Caco-2 (cell line): ENCODE results near the gene ATG12. TPM values are rescaled to one million over a fixed set of nuclear protein-coding genes. Genes with fewer than 3 reads are reported as not detected.

Experiments
- BruUV-seq: library from RNA; stranded (reverse); fragments of 400-500 nt; replicated peaks from 2 replicates; lab custom pipeline; 2021; lab: Mats Ljungman, UMichigan
- CTCF ChIA-PET: fragments of 300-600 bp; sonication (Branson Sonifier 250); formaldehyde crosslinking; loops from one replicate; lab custom pipeline; 2022; ENCODE audit warnings: antibody characterized with exemption; lab: Charles Lee
- POLR2A ChIA-PET: fragments of 300-600 bp; sonication (Branson Sonifier 250); formaldehyde crosslinking; loops from one replicate; lab custom pipeline; 2022; ENCODE audit warnings: antibody characterized with exemption; lab: Charles Lee
- DNase-seq, 2 experiments: peaks; one replicate each; pipeline versions ENCODE4 v3.0.0 to v3.0.0-alpha.2; 2020 to 2022
- H3K27me3 ChIP-seq: replicated peaks from 2 replicates; pipeline ENCODE4 v1.6.0; 2011; ENCODE audit warnings: low read length; ENCODE audit not compliant: control insufficient read depth, insufficient read depth
- H3K36me3 ChIP-seq: 2 replicates; pipeline ENCODE4 v1.5.1; 2011; ENCODE audit warnings: low read length; ENCODE audit not compliant: control insufficient read depth, insufficient read depth
- H3K4me1 ChIP-seq: fragments of 250-450 bp; sonication (Bioruptor Pico); 2 replicates; pipeline ENCODE4 v1.5.1; 2020; ENCODE audit warnings: mild to moderate bottlenecking
- H3K4me3 ChIP-seq: 2 replicates; pipeline ENCODE4 v1.5.1; 2011; ENCODE audit warnings: low read depth, mild to moderate bottlenecking, control low read depth, low read length
- H3K9me3 ChIP-seq: fragments of 250-450 bp; sonication (Bioruptor Pico); 2 replicates; pipeline ENCODE4 v1.5.1; 2020; ENCODE audit warnings: mild to moderate bottlenecking, moderate library complexity
- H3K27ac Mint-ChIP-seq: one replicate; pipeline ENCODE4 v1.8.0; 2022; ENCODE audit warnings: mixed read lengths; ENCODE audit not compliant: unreplicated experiment
- H3K27me3 Mint-ChIP-seq: one replicate; pipeline ENCODE4 v1.8.0; 2022; ENCODE audit warnings: mixed read lengths; ENCODE audit not compliant: insufficient read depth, unreplicated experiment
- H3K36me3 Mint-ChIP-seq: one replicate; pipeline ENCODE4 v1.8.0; 2022; ENCODE audit warnings: mild to moderate bottlenecking, mixed read lengths; ENCODE audit not compliant: insufficient read depth, unreplicated experiment
- H3K4me1 Mint-ChIP-seq: one replicate; pipeline ENCODE4 v1.8.0; 2022; ENCODE audit warnings: low read depth, mixed read lengths; ENCODE audit not compliant: unreplicated experiment
- H3K4me3 Mint-ChIP-seq: one replicate; pipeline ENCODE4 v1.8.0; 2022; ENCODE audit warnings: mild to moderate bottlenecking, moderate library complexity, mixed read lengths; ENCODE audit not compliant: unreplicated experiment
- H3K9me3 Mint-ChIP-seq: one replicate; pipeline ENCODE4 v1.8.0; 2022; ENCODE audit warnings: mixed read lengths; ENCODE audit not compliant: unreplicated experiment
- intact Hi-C: fragments of 100-400 bp; cut with micrococcal nuclease; formaldehyde crosslinking; loops from one replicate; pipeline ENCODE4 v1.10.0; 2022; ENCODE audit not compliant: unreplicated experiment
- total RNA-seq: library from RNA; stranded (reverse); gene quantifications from 2 replicates; pipeline ENCODE4 v1.2.3, GENCODE V29; 2022
- TF ChIP-seq, protein P1 (sequence below), 2 experiments: fragments of 200-600 bp in 1 of 2; IDR thresholded peaks; 1 replicate in 1 of 2; 2 replicates in 1 of 2; pipeline versions ENCODE4 v1.5.1 to v1.8.0; 2011 to 2022; ENCODE audit warnings: antibody characterized with exemption in 1 of 2, control low read depth in 1 of 2, inconsistent platforms in 1 of 2, low read depth in 1 of 2, low read length in 1 of 2, mild to moderate bottlenecking in 1 of 2, moderate library complexity in 1 of 2; ENCODE audit not compliant: insufficient read depth in 1 of 2, severe bottlenecking in 1 of 2, unreplicated experiment in 1 of 2

ATG12 gene
- total RNA-seq, 1 experiment from 2014 or later = 46.8 TPM

DNA sequence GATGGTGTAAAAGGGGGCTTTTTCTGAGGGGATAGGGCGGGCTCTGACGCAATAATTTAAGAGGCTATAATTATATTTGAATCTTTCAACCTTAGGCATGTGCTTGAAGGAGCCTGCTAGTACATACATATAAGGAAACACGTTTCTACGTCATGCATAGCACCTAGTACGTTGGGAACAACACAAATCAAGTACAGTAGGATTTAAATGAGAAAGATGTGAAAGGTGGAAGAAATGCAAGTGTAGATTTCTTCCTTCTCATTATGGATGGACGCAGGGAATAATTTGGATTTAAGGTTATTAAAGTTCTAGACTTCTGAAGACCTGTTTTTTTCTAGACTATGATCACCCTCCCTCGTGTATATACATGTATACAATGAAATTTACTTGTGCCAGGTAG, 24.0 kb downstream of the ATG12 start:
- no peaks in the 10 kb centered on the region for H3K27me3 ChIP-seq

GRCh38 chr5:115816226-115817081, 24.9 kb downstream of the ATG12 start, which contains the start of gene CDO1:
Gene CDO1 (minus strand): TSS chr5:115816659. CDS start chr5:115816397, 262 bp downstream.
- POLR2A ChIA-PET = no interaction called here
- intact Hi-C loops = no loop called here
- no peaks in the 10 kb centered on the region for H3K27me3 ChIP-seq

More for the DNA sequence above, 24.0 kb downstream of the ATG12 start:
- BruUV-seq = no TSS peak
- Histone ChIP-seq H3K4me1 (no peaks in the 10 kb centered on the region), H3K4me3 (no peak overlapping the region), H3K36me3 (no peaks in the 10 kb centered on the region), H3K9me3 (no peaks in the 10 kb centered on the region)
- no peaks in the 10 kb centered on the region for H3K27me3 Mint-ChIP-seq
- H3K9me3 Mint-ChIP-seq = no peaks in the 10 kb centered on the region
- TF ChIP-seq, protein P1, sequence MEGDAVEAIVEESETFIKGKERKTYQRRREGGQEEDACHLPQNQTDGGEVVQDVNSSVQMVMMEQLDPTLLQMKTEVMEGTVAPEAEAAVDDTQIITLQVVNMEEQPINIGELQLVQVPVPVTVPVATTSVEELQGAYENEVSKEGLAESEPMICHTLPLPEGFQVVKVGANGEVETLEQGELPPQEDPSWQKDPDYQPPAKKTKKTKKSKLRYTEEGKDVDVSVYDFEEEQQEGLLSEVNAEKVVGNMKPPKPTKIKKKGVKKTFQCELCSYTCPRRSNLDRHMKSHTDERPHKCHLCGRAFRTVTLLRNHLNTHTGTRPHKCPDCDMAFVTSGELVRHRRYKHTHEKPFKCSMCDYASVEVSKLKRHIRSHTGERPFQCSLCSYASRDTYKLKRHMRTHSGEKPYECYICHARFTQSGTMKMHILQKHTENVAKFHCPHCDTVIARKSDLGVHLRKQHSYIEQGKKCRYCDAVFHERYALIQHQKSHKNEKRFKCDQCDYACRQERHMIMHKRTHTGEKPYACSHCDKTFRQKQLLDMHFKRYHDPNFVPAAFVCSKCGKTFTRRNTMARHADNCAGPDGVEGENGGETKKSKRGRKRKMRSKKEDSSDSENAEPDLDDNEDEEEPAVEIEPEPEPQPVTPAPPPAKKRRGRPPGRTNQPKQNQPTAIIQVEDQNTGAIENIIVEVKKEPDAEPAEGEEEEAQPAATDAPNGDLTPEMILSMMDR (IDR thresholded peaks at IDR 0.05; ENCODE audit: insufficient read depth in 1 of 2, low read depth in 1 of 2, low read length in 1 of 2, severe bottlenecking in 1 of 2, unreplicated experiment in 1 of 2) = no peak
- no peak for DNase-seq
- CTCF ChIA-PET = no interaction called here
- no peak overlapping the region for H3K27ac Mint-ChIP-seq
- intact Hi-C loops = no loop called here
- no peak overlapping the region for H3K4me3 Mint-ChIP-seq
- no peaks in the 10 kb centered on the region for H3K4me1 Mint-ChIP-seq
- no peaks in the 10 kb centered on the region for H3K36me3 Mint-ChIP-seq
- POLR2A ChIA-PET = no interaction called here

DNA sequence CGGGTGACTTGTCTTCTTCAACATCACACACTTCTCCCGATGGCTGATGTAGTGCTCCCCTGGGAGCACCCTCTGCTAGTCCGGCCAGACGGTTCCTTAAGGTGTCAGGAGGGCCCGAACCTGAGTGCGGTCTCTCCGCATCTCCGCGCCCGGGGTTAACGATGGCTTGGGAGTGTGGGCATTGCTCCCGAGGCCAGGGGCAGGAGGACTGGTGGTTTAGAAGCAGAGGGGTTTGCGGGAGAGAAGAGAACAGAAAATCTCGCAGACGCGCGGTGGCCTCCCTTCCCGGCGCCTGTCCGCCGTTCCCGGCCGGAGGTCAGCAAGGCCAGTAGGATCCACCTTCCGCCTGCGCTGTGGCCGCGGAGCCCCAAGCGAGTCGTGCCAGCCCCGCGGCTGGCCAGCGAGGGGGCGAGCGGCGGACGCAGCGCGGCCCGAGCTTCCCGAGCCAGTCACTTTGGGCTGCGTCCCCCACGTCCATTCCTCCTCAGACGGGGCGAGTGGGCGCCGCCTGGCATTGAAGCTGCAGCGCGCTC, 25.6 kb downstream of the ATG12 start:
- no peaks in the 10 kb centered on the region for H3K9me3 Mint-ChIP-seq
- POLR2A ChIA-PET = no interaction called here
- H3K36me3 ChIP-seq = no peaks in the 10 kb centered on the region
- no TSS peak for BruUV-seq
- intact Hi-C loops = no loop called here
- no peak overlapping the region for H3K27ac Mint-ChIP-seq
- no peaks in the 10 kb centered on the region for H3K4me1 Mint-ChIP-seq
- no peaks in the 10 kb centered on the region for H3K4me1 ChIP-seq
- CTCF ChIA-PET = no interaction called here
- H3K4me3 Mint-ChIP-seq = no peak overlapping the region
- TF ChIP-seq, protein P1 (IDR thresholded peaks at IDR 0.05; ENCODE audit: insufficient read depth in 1 of 2, low read depth in 1 of 2, low read length in 1 of 2, severe bottlenecking in 1 of 2, unreplicated experiment in 1 of 2) = no peak
- no peak for DNase-seq
- H3K4me3 ChIP-seq = no peak overlapping the region
- H3K36me3 Mint-ChIP-seq = no peaks in the 10 kb centered on the region
- H3K27me3 ChIP-seq = no peaks in the 10 kb centered on the region
- no peaks in the 10 kb centered on the region for H3K9me3 ChIP-seq
- no peaks in the 10 kb centered on the region for H3K27me3 Mint-ChIP-seq

More at GRCh38 chr5:115816226-115817081, 24.9 kb downstream of the ATG12 start, which contains the start of gene CDO1:
- Mint-ChIP-seq H3K36me3 (no peaks in the 10 kb centered on the region), H3K27me3 (no peaks in the 10 kb centered on the region), H3K9me3 (no peaks in the 10 kb centered on the region), H3K4me3 (no peak within 1 kb of the TSS), H3K4me1 (no peaks in the 10 kb centered on the region), H3K27ac (no peak within 1 kb of the TSS)
- no peaks in the 10 kb centered on the region for H3K36me3 ChIP-seq
- no peak for DNase-seq
- no peaks in the 10 kb centered on the region for H3K9me3 ChIP-seq
- TF ChIP-seq, protein P1 (IDR thresholded peaks at IDR 0.05; ENCODE audit: insufficient read depth in 1 of 2, low read depth in 1 of 2, low read length in 1 of 2, severe bottlenecking in 1 of 2, unreplicated experiment in 1 of 2) = no peak
- no peak within 1 kb of the TSS for H3K4me3 ChIP-seq
- H3K4me1 ChIP-seq = no peaks in the 10 kb centered on the region
- no TSS peak for BruUV-seq
- CTCF ChIA-PET = no interaction called here
